Astrocyte (in vitro differentiated cells and primary cell): ENCODE data around the gene PPIF.

Source experiments
- EZH2 ChIP-seq: IDR thresholded peaks from 2 replicates; pipeline ENCODE4 v1.6.1; 2012; ENCODE audit warnings: mild to moderate bottlenecking, low read length, inconsistent platforms; ENCODE audit not compliant: insufficient read depth
- TF ChIP-seq, protein P1 (sequence below): IDR thresholded peaks from 2 replicates; pipeline ENCODE4 v1.5.1; 2011; ENCODE audit warnings: low read depth, mild to moderate bottlenecking, inconsistent platforms, low read length, moderate library complexity; ENCODE audit not compliant: insufficient read depth

DNA sequence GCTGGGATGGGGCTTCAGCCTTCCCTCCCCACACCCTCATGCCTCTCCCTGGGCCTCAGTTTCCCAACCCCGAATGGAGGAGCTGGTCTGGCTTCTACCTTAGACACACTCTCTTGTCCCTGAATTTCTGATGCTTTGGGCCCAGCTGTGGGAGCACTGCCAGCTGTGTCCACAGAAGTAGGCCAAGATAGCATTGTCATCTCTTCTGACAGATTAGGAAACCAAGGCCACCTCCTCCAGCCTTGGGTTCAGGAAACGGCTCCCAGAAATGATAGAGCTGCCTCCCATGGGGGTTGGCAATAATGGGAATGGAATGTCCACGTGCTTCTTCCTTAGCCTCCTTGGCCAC is 1.3 kb downstream of the PPIF start:
- TF ChIP-seq, protein P1, sequence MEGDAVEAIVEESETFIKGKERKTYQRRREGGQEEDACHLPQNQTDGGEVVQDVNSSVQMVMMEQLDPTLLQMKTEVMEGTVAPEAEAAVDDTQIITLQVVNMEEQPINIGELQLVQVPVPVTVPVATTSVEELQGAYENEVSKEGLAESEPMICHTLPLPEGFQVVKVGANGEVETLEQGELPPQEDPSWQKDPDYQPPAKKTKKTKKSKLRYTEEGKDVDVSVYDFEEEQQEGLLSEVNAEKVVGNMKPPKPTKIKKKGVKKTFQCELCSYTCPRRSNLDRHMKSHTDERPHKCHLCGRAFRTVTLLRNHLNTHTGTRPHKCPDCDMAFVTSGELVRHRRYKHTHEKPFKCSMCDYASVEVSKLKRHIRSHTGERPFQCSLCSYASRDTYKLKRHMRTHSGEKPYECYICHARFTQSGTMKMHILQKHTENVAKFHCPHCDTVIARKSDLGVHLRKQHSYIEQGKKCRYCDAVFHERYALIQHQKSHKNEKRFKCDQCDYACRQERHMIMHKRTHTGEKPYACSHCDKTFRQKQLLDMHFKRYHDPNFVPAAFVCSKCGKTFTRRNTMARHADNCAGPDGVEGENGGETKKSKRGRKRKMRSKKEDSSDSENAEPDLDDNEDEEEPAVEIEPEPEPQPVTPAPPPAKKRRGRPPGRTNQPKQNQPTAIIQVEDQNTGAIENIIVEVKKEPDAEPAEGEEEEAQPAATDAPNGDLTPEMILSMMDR: no peak
- no peak for TF ChIP-seq EZH2
